COLO829 (cell line): Measurements from ENCODE around the gene GUCY1A2.
A peak's percentile ranks its signal among the peaks of the same experiment; 100 is the strongest.
"Not testable (repeated sequence)": the region's sequence is repeated elsewhere in the genome, so short reads cannot be mapped to it uniquely, and the experiment has no call there.

Source experiments
- DNase-seq: peaks from one replicate; pipeline ENCODE4 v3.0.0; 2012; ENCODE audit warnings: low spot score

GUCY1A2 gene, protein sequence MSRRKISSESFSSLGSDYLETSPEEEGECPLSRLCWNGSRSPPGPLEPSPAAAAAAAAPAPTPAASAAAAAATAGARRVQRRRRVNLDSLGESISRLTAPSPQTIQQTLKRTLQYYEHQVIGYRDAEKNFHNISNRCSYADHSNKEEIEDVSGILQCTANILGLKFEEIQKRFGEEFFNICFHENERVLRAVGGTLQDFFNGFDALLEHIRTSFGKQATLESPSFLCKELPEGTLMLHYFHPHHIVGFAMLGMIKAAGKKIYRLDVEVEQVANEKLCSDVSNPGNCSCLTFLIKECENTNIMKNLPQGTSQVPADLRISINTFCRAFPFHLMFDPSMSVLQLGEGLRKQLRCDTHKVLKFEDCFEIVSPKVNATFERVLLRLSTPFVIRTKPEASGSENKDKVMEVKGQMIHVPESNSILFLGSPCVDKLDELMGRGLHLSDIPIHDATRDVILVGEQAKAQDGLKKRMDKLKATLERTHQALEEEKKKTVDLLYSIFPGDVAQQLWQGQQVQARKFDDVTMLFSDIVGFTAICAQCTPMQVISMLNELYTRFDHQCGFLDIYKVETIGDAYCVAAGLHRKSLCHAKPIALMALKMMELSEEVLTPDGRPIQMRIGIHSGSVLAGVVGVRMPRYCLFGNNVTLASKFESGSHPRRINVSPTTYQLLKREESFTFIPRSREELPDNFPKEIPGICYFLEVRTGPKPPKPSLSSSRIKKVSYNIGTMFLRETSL

DNA sequence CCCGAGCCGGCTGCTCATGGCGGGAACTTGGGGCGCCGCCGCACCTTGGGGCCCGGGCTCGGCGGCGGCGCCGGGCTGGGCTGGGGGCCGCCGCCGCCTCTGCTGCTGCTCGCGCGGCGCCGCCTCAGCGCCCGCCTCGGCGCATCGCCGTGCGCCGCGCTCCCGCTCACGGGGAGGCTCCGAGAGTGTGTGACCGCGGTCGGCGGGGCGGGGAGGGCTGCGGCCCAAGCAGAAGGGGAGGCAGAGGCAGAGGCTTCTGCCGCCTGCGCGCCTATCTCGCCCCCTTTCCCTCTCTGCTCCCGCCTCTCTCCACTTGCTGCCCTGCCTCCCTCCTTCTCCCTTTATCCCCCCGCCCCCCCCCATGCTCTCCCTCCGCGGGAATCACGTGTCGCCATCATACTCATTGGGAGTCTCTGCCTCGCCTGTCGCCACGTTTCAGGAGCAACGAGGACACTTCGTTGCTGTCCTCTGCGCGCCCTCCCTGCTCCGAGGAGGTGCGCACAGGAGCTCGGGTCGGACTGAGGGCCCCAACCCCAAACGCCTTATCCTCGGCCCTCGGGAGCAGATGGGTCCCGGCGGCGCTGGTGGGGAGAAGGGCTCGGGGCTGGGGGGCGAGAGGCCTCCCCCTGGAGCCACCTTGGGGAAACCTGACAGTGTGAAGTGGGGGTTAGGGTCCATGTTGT lies at the start of gene GUCY1A2:
GUCY1A2 (minus strand) TSS at position 258 of the 683 bp plus-strand sequence. CDS start 421 bp downstream, outside the sequence.
- no peak for DNase-seq

DNA sequence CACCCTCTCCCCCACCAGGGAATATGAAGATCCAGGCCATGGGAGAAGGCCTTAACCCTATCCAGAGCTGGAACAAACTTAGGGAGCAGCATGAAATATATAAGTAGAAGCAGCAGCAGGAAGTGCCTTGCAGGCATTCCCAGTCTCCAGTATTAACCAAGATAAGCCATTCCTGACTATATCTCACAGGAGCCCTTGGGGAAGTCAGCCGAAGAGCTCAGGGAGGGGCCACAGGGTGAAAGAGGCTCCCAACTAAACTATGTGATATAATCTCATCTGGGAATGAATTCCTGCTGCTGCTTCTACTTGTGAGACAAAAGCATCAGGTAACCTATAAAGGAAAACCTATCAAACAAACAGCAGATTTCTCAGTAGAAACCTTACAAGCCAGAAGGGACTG lies 36.1 kb upstream of the GUCY1A2 start:
- no peak for DNase-seq

DNA sequence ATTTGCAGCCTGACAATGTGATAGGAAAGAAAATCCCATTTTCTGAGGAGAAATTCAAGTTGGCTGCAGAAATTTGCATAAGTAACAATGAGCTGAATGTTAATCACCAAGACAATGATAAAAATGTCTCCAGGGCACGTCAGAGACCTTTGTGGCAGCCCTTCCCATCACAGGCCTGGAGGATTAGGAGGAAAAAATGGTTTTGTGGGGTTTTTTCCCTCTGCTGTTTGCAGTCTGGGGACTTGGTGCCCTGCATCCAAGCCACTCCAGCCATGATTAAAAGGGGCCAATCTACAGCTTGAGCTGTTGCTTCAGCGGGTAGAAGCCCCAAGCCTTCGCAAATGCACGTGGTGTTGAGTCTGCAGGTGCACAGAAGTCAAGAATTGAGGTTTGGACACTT lies 33.1 kb upstream of the GUCY1A2 start:
- not testable (repeated sequence) for DNase-seq

DNA sequence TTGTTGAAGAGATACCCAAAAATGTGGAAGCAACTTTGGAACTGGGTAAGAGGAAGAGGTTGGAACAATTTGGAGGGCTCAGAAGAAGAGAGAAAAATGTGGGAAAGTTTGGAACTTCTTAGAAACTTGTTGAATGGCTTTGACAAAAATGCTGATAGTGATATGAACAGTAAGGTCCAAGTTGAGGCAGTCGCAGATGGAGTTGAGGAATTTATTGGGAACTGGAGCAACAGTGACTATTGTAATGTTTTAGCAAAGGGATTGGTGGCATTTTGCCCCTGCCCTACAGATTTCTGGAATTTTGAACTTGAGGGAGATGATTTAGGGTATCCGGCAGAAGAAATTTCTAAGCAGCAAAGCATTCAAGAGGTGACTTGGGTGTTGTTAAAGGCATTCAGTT lies 32.6 kb upstream of the GUCY1A2 start:
- DNase-seq: not testable (repeated sequence)

DNA sequence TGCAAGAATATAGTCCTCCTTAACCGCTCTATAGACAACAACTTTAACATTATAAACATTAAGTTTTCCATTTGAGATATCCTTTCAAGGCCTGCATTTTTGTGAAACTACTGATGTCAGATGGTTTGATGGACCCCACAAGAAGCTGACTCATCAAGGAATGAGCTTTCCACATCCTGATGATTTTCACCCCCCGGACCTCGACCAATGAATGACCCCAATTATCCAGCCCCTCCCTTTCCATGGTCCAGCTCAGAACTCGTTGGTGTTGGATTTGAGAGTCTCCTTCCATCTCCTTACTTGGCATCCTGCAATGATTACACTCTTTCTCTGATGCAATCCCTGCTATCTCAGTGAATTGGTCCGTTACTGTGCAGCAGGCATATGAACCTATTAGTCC lies 31.8 kb upstream of the GUCY1A2 start:
- no peak for DNase-seq

DNA sequence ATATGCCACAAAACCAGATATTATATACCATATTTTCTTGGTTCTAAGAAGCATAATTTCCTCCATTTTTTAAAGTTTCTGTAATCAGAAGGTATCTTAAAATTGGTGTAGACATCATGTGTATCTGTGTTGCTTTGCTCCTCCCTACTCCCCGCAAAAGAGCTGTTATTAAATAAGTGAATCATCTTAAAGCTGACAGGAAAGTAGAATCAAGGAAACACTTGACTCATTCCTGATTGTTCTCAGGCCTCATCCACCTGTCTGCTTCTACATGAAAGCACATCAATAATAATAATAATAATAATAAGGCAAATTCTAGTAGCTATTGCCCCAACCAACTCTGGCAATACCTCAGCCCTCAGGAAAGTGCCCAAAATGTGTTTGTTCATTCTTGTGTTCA lies 26.2 kb upstream of the GUCY1A2 start:
- DNase-seq: no peak

DNA sequence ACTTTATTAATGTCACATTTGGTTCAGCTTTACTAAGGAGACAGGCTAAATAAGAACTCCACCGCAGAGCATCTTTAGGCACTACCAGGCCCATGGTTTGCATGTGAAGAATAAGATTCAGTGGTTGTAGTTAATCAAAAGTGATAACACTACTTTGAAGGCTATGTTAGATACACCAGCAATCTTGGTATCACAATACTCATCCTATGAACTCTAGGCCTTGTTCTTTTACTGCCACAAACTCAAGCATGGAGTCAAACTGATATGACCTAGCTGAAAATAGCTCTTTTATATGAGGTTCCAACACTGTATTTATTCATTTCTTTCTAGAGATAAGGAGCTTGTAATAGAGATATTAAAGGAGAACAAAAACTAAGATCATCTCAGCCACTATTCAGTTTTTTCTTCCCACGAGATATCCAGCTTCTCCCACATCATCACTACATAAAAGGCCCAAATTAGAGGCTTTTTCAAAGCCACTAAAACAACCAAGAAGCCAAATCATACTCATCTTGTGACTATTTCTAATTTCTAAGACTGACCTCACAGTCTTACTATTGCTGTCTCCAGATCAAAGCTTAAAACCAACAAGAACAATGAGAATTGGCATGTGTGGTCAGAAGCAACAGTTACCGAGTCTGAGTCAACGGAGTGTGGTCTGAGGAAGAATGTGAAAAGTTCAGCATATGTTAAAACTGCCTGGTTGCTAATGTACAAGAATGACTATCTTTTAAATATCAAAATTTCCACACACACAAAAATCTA lies 25.1 kb upstream of the GUCY1A2 start:
- peak; percentile 74 for DNase-seq

DNA sequence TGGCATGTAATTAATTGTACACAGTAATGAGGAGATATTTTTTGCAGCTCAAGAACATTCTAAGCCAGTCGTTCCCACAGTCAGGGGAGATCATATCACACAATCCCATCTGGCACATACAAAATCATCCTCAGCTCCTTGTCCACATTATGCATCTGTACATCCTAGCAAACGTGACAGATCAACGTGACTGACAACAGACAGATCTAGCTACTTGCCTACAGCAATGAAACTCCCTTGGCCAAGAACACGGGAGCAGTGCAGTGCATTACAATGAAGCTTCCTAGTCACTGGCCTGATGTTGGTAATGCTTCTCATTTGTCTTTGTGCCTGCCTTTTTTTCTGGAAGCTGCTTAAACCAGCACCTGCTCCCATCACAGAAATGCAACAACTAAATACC lies 24.5 kb upstream of the GUCY1A2 start:
- DNase-seq: no peak

DNA sequence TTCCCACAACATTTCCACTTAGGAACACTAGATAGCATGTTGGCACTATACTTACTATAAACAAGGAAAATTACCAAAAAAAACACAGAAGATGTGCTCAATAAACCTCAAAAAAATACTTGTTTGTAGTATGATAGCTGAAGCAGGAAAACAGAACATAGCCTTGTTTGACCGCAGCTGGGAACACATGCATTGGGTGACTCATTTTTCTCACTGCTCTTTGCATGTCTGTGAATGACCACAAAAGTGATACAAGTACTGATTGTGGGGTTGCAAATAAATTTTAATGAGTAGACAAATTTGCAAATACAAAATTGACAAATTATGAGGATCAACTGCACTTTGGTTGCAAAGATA lies 22.8 kb upstream of the GUCY1A2 start:
- DNase-seq: peak; percentile 31

DNA sequence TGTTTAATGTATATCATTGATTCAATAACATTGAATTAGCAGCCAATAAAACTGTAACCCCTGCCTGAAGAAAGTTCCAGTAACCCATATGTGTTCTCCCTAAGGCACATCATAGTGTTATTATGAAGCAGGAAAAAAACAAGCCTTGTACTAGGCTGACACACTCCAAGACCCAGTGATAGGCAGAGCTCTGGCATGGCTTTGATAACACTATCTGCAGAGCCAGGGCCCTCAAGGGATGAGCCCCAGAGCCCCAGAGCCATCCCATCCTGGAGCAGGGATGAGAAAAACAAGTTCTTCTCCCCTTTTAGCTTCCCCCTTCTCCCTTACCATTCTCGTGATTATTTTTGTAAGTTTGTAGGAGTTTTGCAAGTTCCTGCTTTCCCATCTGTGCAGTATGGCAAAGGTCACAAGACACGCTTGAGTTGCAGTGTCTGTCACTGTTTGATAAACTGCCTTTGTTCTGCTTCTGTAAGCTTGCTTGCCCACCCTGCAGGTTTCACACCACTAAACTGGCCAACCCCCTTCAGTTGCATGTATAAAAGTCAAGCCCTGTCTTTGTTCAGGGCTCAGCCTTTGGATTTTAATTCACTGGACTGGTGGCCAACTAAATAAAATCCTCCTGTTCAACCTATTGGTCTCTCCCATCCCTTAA lies 22.3 kb upstream of the GUCY1A2 start:
- DNase-seq: no peak

DNA sequence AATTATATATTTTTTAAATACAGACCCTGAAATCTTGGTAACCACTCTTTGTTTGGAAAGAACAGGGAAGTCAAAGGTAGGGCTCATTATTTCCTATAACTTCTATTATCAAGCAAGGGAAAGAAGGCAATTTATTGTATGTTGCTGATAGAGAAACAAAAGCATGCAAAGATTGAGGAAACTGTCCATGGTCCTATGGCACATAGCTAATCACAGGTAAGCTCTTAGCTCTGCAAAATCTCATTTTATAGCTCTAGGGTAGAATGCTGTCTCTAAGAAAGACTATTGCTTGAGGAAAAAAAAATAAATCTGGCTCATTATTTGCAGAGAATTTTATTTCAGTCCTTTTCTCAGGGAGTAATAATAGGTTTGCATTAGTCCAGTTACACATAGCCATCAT lies 7.4 kb upstream of the GUCY1A2 start:
- DNase-seq: no peak

DNA sequence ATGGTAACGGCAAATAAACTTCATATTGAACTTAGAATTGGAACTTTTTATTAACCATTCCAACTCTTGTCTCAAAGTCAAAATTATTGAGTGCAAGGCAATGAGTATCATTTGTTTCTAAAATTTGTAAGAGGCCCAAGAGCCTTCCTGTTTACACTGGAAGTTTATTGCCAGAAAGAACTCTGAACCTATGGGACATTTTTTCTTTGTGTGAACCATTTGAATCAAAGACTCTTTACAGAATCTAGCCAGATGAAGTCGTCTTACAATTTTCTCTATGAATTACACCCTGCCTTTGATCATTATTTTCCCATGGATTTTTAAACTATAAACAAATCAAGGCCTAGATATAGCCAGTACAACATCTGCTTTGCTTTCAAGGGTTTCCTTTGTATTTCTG lies 2.3 kb upstream of the GUCY1A2 start:
- no peak for DNase-seq

DNA sequence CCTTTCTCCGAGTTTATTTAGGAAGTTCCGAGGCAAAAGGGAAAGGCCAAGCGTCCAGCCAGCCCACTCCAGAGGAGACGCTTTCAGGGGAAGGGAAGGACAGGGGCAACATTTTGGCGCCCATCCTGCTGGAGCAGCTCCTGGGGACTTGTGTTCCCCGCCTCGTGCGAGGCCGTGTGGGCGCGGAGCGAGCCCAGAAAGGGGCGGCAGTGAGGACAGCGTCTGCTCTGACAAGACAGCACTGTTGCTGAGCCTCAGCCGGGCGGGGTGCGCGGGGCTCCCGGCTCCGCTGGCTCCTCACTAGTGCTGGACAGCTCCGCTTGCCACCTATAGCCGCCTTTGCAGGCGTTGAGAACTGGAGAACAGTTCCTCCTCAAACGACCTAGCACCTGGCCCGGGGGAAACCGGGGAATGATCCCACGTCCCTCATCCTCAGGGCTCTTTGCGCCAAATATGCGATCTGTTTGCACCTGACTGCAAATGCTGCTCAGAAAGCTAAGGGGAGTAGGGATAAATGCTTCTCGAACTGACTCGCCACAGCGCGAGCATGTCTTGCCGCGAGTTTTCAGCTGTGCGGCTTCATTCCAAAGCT lies 722 bp upstream of the GUCY1A2 start:
- DNase-seq: no peak

DNA sequence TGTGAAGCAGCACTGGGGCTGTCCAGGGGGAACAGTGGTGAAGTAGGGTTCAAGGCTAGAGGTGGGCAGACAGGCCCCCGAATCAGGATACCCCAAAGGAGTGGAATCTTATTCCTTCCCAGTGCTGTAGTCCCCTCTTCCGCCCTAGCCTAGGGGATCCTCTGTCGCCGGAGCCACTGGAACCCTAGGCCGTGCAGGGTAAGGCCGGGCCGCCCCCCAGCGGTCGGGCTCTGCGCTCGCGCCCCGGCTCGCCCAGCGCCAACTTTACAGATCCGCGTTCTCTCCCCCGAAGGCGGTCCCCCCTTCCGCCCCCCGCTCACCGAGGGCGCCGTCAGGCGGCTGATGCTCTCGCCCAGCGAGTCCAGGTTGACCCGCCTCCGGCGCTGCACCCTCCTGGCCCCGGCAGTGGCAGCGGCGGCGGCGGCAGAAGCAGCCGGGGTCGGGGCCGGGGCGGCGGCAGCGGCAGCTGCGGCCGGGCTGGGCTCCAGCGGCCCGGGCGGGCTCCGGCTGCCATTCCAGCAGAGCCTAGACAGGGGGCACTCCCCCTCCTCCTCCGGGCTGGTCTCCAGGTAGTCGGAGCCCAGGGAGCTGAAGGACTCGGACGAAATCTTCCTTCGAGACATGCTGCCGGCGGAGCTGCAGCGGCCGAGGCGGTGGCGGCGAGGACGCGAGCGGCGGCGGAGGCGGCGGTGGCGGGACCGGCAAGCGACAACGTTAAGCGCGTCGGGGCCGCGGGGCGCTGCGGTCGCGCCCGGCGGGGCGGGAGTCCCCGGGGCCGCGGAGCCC lies 650 bp downstream of the GUCY1A2 start:
- DNase-seq: no peak

DNA sequence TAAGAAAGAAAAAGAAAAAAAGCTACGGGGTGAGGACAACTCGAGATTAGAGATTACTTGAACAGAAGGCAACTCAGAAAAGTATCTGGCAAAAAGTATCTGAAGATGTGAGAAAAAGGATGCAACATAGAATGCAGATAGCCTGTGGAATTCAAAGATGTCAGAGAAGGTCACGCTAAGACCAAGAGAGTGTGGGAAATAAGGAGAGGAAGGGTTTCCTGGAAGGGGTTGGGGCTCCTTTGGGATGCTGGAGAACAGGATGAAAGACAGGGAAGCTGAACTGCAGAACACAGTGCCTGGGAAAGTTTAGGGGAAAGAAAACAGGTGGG lies 1.2 kb downstream of the GUCY1A2 start:
- DNase-seq: no peak

DNA sequence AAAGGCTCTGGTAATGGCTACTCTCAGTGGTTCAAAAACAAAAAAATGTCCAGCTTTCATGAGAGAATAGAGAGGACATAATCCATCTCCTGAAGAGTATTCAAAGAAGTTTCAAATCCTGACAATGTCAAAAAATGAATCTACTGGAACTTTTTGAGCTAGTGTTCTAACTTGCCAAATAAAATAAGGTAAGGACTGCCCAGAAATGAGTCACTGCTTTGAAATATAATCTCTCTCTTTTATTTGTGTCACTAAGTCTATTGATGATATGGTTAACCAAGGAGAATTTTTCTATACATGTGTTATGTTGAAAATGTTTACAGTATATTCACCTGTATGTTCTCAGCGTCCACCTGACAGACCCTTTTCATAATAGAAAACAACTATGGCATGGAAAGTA lies 3.4 kb downstream of the GUCY1A2 start:
- DNase-seq: no peak

DNA sequence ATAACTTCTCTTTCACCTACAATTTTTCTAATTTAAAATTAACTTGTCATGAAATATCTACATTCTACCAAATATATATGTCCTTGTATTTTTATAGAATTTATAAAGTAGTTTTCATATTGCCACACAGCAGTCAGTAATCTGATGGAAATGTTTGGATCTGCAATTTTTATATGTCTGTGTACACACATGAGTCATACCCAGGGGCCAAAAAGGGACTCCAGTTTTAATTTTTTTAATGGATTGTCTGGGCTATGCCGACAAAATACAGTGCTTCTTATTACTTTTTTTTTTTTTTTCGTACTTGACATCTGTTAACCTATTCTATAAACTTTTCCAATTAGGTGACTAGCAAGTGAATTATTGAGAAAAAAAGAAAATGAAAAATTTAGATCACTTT lies 6.3 kb downstream of the GUCY1A2 start:
- DNase-seq: no peak

DNA sequence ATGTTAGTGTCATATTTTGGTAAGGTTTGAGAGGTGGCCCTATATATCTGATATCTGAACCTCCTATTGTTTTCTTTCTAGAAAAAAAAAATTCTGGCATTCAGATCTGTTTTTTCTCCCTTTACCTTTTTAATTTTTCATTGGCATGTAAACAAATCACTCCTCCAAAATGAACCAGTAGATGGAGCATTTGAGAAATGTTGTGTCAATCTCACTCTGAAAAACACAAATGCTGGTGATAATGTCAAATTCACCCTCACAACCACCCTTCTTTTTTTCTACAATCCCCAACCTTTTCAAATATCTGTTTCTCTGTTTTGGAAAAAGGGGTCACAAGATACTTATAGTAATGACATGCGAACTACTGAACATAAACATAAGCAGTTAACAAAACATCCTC lies 9.1 kb downstream of the GUCY1A2 start:
- DNase-seq: no peak

DNA sequence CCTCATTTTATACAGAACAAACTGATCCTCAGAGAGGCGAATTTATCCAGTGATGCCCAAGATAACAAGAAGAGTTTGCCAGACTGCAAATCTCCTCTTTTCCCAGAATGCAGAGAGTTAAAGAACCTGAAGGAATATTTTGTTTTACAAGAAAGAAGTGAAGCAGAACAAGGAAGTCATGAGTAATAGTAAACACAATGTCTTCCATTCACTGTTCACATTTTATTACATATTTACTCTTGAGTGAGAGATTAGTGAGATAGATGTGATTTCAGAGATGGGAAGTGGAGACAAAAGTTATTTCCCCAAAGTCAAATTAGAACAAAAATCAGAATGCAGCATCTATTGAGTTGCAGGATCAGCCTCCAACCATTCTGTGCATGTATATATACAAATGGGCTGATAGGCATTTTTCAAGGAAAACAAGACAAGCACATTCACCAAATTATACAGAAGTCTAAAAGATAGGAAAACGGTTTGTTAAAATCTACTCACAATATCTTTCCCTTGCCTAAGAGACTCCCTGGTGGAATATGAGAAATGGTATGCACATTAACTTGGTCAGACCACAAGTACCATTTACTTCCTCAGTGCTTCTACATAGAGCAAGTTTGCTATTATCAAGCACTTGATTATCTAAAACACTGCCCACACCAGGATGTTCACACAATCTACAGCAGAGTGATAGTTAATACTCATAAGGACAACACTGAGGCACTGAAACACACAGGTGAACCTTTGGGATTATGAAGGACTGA lies 12.0 kb downstream of the GUCY1A2 start:
- peak; percentile 13 for DNase-seq

DNA sequence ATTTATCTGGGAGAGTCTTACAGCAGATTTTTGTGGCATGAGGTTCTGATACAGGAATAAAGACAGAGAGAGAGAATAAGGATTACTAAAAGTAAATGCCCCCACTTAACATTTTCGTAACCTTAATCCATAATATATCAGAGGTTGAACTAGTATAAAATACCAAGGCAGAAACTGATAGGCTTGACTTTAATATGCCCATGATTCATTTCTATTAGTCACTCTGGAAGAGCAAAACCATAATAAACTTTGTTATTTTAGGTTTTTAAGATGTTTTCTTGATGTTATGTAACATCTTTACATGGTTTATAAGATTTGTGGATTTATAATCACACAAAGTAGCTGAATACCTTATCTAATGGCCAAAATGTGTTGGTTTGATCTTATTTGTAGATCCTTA lies 19.1 kb downstream of the GUCY1A2 start:
- DNase-seq: no peak
